ENCODE results near the gene HSPBP1.

DNA sequence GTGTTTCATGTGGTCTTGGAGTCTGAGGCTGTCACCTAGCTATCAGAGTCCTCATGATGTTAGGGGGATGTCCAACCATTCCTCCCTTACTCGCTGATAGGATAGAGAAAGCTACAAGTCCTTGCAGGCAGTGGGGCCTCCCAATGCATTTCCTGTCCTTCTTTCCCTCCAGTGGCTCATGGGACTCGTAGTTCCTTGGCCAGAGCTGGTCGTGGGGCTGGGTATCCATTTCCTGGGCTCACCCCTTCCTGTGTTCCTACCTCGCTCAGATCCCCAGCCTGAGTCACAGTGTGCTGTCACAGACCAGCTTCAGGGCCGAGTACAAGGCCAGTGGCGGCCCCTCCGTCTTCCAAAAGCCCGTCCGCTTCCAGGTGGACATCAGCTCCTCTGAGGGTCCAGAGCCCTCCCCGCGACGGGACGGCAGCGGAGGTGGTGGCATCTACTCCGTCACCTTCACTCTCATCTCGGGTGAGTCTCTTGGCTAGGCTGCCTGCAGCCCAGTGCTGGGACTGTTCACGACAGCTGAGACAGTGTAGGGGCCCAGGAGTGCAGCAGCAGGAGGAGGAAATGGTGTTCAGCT is 26.2 kb upstream of the HSPBP1 start:
- TF ChIP-seq CTCF (conservative IDR thresholded peaks at IDR 0.05; ENCODE audit: low read depth, low read length) (no peak), EZH2 (IDR thresholded peaks at IDR 0.05; ENCODE audit: borderline replicate concordance, low read depth, low read length, poor library complexity, severe bottlenecking) (no peak)

All from A673 (cell line).